ENCODE results near the gene GNAS. TPM values are rescaled to one million over a fixed set of nuclear protein-coding genes. Genes with fewer than 3 reads are reported as not detected.

Gene GNAS
- total RNA-seq, 4 donors from 2014 or later: 2,457 to 5,038 (median 3,494) TPM

DNA sequence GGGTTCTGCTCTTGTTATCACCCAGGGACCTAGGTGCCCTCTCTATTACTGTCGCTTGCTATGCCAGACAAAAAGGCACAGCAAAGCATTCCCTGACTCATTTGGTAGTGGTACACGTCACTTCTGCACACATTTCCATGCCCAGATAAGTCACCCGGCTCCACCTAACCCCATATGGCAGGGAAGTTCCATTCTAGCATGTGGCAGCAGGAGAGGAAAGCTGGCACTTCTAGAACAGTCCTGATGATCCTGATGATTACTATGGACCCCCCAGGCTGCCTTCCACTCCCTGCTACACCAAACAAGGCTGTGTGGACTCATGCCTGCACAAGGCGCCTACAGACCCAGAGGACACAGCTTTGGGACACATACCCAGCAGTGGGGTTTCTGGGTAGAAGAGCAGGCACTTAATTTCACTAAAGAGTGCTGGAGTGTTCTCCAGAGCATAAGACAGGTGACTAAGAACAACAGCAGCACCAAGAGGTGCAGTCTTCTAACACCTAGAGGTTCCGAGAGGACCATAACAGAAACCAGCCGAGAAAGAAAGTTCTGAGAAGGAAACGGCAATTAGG, 75.1 kb downstream of the GNAS start:
- Histone ChIP-seq H3K4me3 (replicated peaks in 1 of 3) (no peak overlapping the region), H3K9me3 (no peaks in the 10 kb centered on the region), H3K36me3 (no peaks in the 10 kb centered on the region), H3K27me3 (no peaks in the 10 kb centered on the region), H3K27ac (no peak overlapping the region), H3K4me1 (peaks cover 17 to 20% of the 10 kb centered on the region in 2 donors)
- TF ChIP-seq POLR2A (IDR thresholded peaks at IDR 0.05): no peak
- TF ChIP-seq, protein P1, sequence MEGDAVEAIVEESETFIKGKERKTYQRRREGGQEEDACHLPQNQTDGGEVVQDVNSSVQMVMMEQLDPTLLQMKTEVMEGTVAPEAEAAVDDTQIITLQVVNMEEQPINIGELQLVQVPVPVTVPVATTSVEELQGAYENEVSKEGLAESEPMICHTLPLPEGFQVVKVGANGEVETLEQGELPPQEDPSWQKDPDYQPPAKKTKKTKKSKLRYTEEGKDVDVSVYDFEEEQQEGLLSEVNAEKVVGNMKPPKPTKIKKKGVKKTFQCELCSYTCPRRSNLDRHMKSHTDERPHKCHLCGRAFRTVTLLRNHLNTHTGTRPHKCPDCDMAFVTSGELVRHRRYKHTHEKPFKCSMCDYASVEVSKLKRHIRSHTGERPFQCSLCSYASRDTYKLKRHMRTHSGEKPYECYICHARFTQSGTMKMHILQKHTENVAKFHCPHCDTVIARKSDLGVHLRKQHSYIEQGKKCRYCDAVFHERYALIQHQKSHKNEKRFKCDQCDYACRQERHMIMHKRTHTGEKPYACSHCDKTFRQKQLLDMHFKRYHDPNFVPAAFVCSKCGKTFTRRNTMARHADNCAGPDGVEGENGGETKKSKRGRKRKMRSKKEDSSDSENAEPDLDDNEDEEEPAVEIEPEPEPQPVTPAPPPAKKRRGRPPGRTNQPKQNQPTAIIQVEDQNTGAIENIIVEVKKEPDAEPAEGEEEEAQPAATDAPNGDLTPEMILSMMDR (IDR thresholded peaks at IDR 0.05): no peak
- intact Hi-C loops (cut with DNase I): no loop called here
- WGBS, 2 donors: 86 to 91% methylated on average over 5 to 7 of the region's 7 CpGs
- DNase-seq: peak in 1 of 2 donors; percentile 30

DNA sequence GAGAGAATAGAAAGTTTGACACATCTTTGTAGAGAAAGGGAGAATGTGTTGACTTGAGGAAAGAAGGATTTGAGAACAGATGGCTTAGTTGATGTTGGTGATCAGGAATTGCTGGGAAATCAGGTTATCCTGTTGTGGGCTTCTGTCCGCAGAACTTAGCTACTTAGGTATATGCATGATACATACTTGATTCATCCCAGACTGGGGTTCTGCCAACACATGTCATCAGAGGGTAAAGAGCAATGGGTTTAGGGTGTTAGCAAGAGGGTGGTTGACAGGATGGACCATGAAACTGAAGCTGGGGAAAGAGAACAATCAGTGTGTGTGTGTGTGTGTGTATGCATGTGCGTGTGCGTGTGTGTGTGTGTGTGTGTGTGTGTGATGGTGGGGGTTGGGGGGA, 78.0 kb downstream of the GNAS start:
- WGBS, 2 donors: 81 to 85% methylated on average over 3 of the region's 3 CpGs
- H3K36me3 ChIP-seq: no peaks in the 10 kb centered on the region
- intact Hi-C loops (cut with DNase I): no loop called here
- peaks cover 11 to 14% of the 10 kb centered on the region in 2 donors for H3K4me1 ChIP-seq
- no peak for DNase-seq
- no peaks in the 10 kb centered on the region for H3K27me3 ChIP-seq
- no peak overlapping the region for H3K27ac ChIP-seq
- no peak overlapping the region for H3K4me3 ChIP-seq (replicated peaks in 1 of 3)
- no peaks in the 10 kb centered on the region for H3K9me3 ChIP-seq
- TF ChIP-seq, protein P1 (IDR thresholded peaks at IDR 0.05): no peak
- TF ChIP-seq POLR2A (IDR thresholded peaks at IDR 0.05): no peak

DNA sequence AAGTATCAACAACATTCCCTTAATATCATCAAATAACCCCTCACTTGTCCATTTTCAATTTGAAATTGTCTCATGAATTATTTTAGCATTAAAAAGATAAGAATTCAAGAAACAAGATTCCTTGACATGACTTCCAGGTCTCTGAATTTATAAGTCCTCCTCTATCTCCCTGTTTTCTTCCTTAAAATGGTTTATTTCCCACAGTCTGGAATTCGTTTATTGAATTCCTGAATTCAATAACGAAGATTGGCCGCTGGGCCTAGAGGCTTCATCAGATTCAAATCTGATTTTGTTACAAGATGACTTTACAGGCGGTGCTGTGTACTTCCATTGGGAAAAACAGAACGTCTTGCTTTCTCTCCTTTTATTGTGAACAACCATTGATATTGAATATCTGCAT, 79.7 kb downstream of the GNAS start:
- intact Hi-C loops (cut with DNase I): no loop called here
- no peak for DNase-seq
- no peak overlapping the region for H3K4me3 ChIP-seq (replicated peaks in 1 of 3)
- H3K36me3 ChIP-seq: no peaks in the 10 kb centered on the region
- TF ChIP-seq POLR2A (IDR thresholded peaks at IDR 0.05): no peak
- TF ChIP-seq, protein P1 (IDR thresholded peaks at IDR 0.05): no peak
- H3K4me1 ChIP-seq: peaks cover 11 to 14% of the 10 kb centered on the region in 2 donors
- H3K27ac ChIP-seq: no peak overlapping the region
- 91 to 95% methylated on average over 5 of the region's 5 CpGs for WGBS, 2 donors
- H3K27me3 ChIP-seq: no peaks in the 10 kb centered on the region
- H3K9me3 ChIP-seq: no peaks in the 10 kb centered on the region

- WGBS, 2 donors: 87 to 88% methylated on average over 2 of the region's 2 CpGs
- Histone ChIP-seq H3K36me3 (no peaks in the 10 kb centered on the region), H3K9me3 (no peaks in the 10 kb centered on the region), H3K4me3 (replicated peaks in 1 of 3) (no peak overlapping the region), H3K27ac (no peak overlapping the region), H3K4me1 (no peaks in the 10 kb centered on the region), H3K27me3 (no peaks in the 10 kb centered on the region)
- intact Hi-C loops (cut with DNase I): no loop called here
- no peak for DNase-seq
- no peak for TF ChIP-seq POLR2A (IDR thresholded peaks at IDR 0.05)
- TF ChIP-seq, protein P1 (IDR thresholded peaks at IDR 0.05): no peak
Measured at GRCh38 chr20:58938078-58938477, 85.6 kb downstream of the GNAS start.

DNA sequence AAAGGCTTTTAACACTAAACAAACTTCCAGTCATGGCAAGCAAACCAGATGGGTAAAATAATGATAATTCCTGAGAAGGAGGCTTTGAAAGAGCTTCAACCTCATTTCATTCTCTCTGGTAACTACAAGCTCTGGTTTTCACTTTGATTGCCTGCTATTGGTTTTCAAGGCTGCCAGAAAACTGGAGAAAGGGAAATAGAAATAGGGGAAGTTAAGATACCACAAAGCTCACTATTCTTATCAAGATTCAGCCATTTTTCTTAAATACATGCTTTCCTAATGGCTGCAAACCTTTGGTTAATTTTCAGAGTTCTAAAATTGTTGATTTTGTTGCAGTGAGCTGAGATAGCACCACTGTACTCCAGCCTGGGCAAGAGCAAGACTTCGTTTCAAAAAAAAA, 86.0 kb downstream of the GNAS start:
- TF ChIP-seq, protein P1 (IDR thresholded peaks at IDR 0.05): no peak
- no peak for TF ChIP-seq POLR2A (IDR thresholded peaks at IDR 0.05)
- WGBS, 2 donors: 28 to 31% methylated on average over 1 of the region's 1 CpG
- Histone ChIP-seq H3K27me3 (no peaks in the 10 kb centered on the region), H3K4me1 (no peaks in the 10 kb centered on the region), H3K9me3 (no peaks in the 10 kb centered on the region), H3K27ac (no peak overlapping the region), H3K4me3 (replicated peaks in 1 of 3) (no peak overlapping the region), H3K36me3 (no peaks in the 10 kb centered on the region)
- intact Hi-C loops (cut with DNase I): no loop called here
- no peak for DNase-seq

All from thyroid gland (tissue), 4 donors.